ENCODE results near the gene SLC25A10.

Gene SLC25A10, protein sequence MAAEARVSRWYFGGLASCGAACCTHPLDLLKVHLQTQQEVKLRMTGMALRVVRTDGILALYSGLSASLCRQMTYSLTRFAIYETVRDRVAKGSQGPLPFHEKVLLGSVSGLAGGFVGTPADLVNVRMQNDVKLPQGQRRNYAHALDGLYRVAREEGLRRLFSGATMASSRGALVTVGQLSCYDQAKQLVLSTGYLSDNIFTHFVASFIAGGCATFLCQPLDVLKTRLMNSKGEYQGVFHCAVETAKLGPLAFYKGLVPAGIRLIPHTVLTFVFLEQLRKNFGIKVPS

DNA sequence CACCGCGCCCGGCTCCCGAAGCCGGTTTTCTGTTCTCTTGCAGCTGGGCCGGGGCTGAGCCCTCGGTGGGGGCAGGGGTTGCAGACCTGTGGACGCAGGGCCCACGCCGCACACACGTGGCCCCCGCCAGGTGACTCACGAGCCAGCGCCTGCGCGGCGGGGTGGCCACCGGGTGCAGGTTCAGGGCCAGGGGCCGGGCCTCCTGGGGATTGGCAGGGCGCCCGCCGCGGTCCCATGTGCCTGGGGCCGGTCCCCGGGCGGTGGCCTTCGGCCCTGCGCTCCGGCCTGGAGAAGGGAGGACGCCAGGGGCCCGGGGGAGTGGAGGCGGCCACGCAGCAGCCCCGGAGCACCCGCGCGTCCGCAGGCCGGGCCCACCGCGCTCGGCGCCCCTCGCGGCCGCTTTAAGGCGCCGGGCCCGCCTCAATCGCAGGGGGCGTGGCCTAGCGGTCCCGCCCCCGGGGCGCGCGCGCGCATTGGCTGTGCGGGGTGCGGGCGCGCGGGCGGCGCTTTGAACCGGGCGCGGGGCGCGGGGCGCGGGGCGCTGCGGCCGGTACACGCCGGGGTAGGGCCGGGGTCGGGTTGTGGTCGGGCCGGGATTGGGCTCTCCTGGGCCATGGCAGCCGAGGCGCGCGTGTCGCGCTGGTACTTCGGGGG lies at the start of gene SLC25A10:
Gene SLC25A10, plus strand, starts transcription at position 471 of the 654 bp plus-strand sequence. Its CDS starts 143 bp downstream, at position 614.
- peak; percentile 59 for TF ChIP-seq CTCF (IDR thresholded peaks at IDR 0.05)
- no peaks in the 10 kb centered on the region for H3K36me3 ChIP-seq
- H3K27ac ChIP-seq: peak within 1 kb of the TSS; percentile 61
- peak within 1 kb of the TSS; percentile 67 to 71 for H3K4me3 ChIP-seq (ENCODE audit: low read depth in 1 of 2, low read length in 1 of 2)
- H3K4me1 ChIP-seq (ENCODE audit: control insufficient read depth in 1 of 2, insufficient read depth in 1 of 2, low read depth in 1 of 2, low read length in 1 of 2): peaks cover 39 to 42% of the 10 kb centered on the region in 2 experiments
- no peaks in the 10 kb centered on the region for H3K27me3 ChIP-seq
- no peaks in the 10 kb centered on the region for H3K9me3 ChIP-seq

DNA sequence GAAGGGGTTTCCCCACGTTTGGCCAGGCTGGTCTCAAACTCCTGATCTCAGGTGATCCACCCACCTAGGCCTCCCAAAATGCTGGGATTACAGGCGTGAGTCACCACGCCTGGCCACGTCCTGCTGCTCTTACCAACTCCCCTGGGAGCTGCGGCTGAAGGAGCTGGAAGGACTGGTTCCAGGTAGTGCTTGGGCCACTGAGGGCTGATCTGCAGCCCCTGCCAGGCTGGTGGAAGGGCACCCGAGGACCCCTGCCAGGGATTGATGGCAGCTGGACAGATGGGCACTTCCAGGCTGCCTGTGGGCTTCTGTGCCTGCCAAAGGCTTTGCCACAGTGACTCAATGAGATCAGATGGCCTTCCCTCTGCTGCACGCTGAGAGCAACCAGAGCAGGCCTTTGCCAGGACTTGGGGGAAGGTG lies 48.0 kb upstream of the SLC25A10 start:
- no peak for TF ChIP-seq CTCF (IDR thresholded peaks at IDR 0.05)
- peaks cover 10% of the 10 kb centered on the region for H3K36me3 ChIP-seq
- no peak overlapping the region for H3K4me3 ChIP-seq (ENCODE audit: low read depth in 1 of 2, low read length in 1 of 2)
- no peaks in the 10 kb centered on the region for H3K27me3 ChIP-seq
- peaks cover 28 to 30% of the 10 kb centered on the region in 2 experiments for H3K4me1 ChIP-seq (ENCODE audit: control insufficient read depth in 1 of 2, insufficient read depth in 1 of 2, low read depth in 1 of 2, low read length in 1 of 2)
- H3K27ac ChIP-seq: no peak overlapping the region
- H3K9me3 ChIP-seq: no peaks in the 10 kb centered on the region

- Histone ChIP-seq H3K27ac (peak overlapping the region; percentile 89), H3K9me3 (no peaks in the 10 kb centered on the region), H3K36me3 (peaks cover 23% of the 10 kb centered on the region), H3K4me1 (ENCODE audit: control insufficient read depth in 1 of 2, insufficient read depth in 1 of 2, low read depth in 1 of 2, low read length in 1 of 2) (peaks cover 28 to 30% of the 10 kb centered on the region in 2 experiments), H3K27me3 (no peaks in the 10 kb centered on the region), H3K4me3 (ENCODE audit: low read depth in 1 of 2, low read length in 1 of 2) (peak overlapping the region; percentile 91 to 96)
- TF ChIP-seq CTCF (IDR thresholded peaks at IDR 0.05): no peak
These were observed 46.6 kb upstream of the SLC25A10 start for GRCh38 chr17:81665205-81666091.

GRCh38 chr17:81666092-81666341 lies 46.1 kb upstream of the SLC25A10 start:
- H3K36me3 ChIP-seq: peaks cover 27% of the 10 kb centered on the region
- H3K4me1 ChIP-seq (ENCODE audit: control insufficient read depth in 1 of 2, insufficient read depth in 1 of 2, low read depth in 1 of 2, low read length in 1 of 2): peaks cover 28 to 30% of the 10 kb centered on the region in 2 experiments
- no peaks in the 10 kb centered on the region for H3K9me3 ChIP-seq
- no peaks in the 10 kb centered on the region for H3K27me3 ChIP-seq
- peak overlapping the region; percentile 91 to 96 for H3K4me3 ChIP-seq (ENCODE audit: low read depth in 1 of 2, low read length in 1 of 2)
- TF ChIP-seq CTCF (IDR thresholded peaks at IDR 0.05): no peak
- H3K27ac ChIP-seq: peak overlapping the region; percentile 89

GRCh38 chr17:81666342-81667191 lies 45.5 kb upstream of the SLC25A10 start, which contains the start of the genes CCDC137 and OXLD1:
TSS of gene CCDC137 (plus strand) at chr17:81666737. CDS start at chr17:81666767, 30 bp downstream.
TSS of gene OXLD1 (minus strand) at chr17:81666605. CDS start at chr17:81666577, 28 bp downstream.
- no peaks in the 10 kb centered on the region for H3K27me3 ChIP-seq
- peaks cover 33% of the 10 kb centered on the region for H3K36me3 ChIP-seq
- H3K4me3 ChIP-seq (ENCODE audit: low read depth in 1 of 2, low read length in 1 of 2): peak within 1 kb of the TSS; percentile 91 to 96
- TF ChIP-seq CTCF (IDR thresholded peaks at IDR 0.05): peak; percentile 31
- H3K9me3 ChIP-seq: no peaks in the 10 kb centered on the region
- H3K4me1 ChIP-seq (ENCODE audit: control insufficient read depth in 1 of 2, insufficient read depth in 1 of 2, low read depth in 1 of 2, low read length in 1 of 2): peaks cover 28 to 30% of the 10 kb centered on the region in 2 experiments
- H3K27ac ChIP-seq: peak within 1 kb of the TSS; percentile 89
